NB4 (cell line): ENCODE measurements around the gene CHRNA7.
"Not testable (repeated sequence)": the region's sequence is repeated elsewhere in the genome, so short reads cannot be mapped to it uniquely, and the experiment has no call there.

Source experiments
- POLR2A ChIP-seq: IDR thresholded peaks from 2 replicates; pipeline ENCODE4 v1.6.1; 2011; ENCODE audit warnings: mild to moderate bottlenecking; ENCODE audit not compliant: insufficient read length; ENCODE audit errors: extremely low read depth
- TF ChIP-seq, protein P1 (sequence below): IDR thresholded peaks from one replicate; pipeline ENCODE4 v1.5.1; 2012; ENCODE audit warnings: low read depth, low read length

DNA sequence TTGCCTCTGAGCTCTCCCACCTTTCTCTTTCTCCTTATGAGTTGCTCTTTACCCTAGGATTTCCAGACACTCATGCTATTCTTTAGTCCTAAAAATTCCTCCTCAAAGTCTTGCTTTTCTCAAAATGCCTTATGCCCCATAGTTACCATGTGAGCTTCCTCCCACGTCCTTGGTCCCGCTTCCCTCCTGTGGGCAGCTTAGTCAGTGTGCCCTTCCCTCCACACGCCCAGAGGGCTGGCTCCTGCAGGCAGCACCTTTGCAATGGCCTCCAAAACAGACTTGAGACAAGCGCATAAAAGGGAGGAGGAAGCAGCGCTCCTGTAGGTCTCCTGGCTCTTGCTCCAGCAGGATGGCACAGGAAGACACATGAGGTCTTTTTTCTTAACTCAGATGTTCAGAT lies 168.6 kb downstream of the CHRNA7 start:
- TF ChIP-seq, protein P1, sequence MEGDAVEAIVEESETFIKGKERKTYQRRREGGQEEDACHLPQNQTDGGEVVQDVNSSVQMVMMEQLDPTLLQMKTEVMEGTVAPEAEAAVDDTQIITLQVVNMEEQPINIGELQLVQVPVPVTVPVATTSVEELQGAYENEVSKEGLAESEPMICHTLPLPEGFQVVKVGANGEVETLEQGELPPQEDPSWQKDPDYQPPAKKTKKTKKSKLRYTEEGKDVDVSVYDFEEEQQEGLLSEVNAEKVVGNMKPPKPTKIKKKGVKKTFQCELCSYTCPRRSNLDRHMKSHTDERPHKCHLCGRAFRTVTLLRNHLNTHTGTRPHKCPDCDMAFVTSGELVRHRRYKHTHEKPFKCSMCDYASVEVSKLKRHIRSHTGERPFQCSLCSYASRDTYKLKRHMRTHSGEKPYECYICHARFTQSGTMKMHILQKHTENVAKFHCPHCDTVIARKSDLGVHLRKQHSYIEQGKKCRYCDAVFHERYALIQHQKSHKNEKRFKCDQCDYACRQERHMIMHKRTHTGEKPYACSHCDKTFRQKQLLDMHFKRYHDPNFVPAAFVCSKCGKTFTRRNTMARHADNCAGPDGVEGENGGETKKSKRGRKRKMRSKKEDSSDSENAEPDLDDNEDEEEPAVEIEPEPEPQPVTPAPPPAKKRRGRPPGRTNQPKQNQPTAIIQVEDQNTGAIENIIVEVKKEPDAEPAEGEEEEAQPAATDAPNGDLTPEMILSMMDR, result not testable (repeated sequence)
- not testable (repeated sequence) for TF ChIP-seq POLR2A
